Cardiac fibroblast (primary cell): ENCODE data around the gene LFNG.
"Not testable (repeated sequence)": the region's sequence is repeated elsewhere in the genome, so short reads cannot be mapped to it uniquely, and the experiment has no call there.

Source experiments
- DNase-seq, 2 donors: peaks; one replicate each; pipeline versions ENCODE4 v3.0.0 to v3.0.0-alpha.2; 2010; ENCODE audit warnings: low read depth in 2 of 2
- H3K4me3 ChIP-seq, 2 donors: replicated peaks in 1 of 2; 1 replicate in 1 of 2; 2 replicates in 1 of 2; pipeline ENCODE4 v1.5.1; 2011; ENCODE audit warnings: low read depth in 2 of 2, low read length in 2 of 2, mild to moderate bottlenecking in 2 of 2, moderate library complexity in 1 of 2
- TF ChIP-seq, protein P1 (sequence below): IDR thresholded peaks from one replicate; pipeline ENCODE4 v1.5.1; 2011; ENCODE audit warnings: low read depth, mild to moderate bottlenecking, low read length, inconsistent platforms

LFNG gene

DNA sequence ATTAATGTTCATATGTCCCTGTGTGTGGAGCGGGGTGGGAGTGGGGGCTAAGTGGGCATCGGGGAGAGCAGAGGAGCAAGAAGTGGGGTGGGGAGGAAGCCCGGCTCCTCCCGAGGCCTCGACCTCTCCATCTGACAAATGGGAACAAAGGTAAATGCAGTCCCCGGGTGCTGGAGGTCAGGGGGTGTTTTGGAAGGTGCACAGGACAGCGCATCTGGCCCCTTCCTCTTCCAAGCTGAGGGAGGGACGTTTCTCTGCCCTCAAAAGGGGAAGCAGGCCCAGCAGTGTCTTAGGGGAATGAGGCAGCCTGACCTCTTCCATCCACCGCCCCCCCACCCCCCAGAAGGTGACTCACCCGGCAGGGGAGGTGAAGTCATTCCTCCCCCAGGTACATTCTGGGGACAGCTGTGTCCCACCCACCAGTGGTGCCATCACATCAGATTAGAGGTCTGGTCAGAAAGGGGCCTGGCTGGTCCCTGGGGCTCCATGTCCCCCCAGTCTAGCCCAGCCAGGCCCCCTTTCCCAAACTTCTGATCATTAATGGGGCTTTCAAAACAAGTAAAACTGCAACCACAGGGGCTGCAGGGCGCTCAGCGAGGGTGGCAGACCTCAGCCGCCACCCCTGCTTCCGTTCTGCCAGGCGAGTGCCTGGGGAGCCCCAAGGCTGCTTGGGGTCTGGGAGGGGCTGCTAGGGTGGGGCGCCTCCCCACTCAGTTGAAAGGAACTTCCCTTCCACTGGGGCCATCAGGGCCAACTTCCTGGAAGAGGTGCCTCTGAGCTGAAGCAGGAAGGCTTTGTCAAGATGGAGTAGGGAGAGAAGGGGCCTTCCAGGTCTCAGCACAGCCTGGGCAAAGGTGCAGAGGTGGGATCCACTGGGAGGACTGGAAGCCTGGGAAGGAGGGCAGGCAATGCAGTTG lies 10.8 kb downstream of the LFNG start:
- TF ChIP-seq, protein P1, sequence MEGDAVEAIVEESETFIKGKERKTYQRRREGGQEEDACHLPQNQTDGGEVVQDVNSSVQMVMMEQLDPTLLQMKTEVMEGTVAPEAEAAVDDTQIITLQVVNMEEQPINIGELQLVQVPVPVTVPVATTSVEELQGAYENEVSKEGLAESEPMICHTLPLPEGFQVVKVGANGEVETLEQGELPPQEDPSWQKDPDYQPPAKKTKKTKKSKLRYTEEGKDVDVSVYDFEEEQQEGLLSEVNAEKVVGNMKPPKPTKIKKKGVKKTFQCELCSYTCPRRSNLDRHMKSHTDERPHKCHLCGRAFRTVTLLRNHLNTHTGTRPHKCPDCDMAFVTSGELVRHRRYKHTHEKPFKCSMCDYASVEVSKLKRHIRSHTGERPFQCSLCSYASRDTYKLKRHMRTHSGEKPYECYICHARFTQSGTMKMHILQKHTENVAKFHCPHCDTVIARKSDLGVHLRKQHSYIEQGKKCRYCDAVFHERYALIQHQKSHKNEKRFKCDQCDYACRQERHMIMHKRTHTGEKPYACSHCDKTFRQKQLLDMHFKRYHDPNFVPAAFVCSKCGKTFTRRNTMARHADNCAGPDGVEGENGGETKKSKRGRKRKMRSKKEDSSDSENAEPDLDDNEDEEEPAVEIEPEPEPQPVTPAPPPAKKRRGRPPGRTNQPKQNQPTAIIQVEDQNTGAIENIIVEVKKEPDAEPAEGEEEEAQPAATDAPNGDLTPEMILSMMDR: no peak
- DNase-seq: peak in 1 of 2 donors; percentile 45
- H3K4me3 ChIP-seq: no peak overlapping the region

DNA sequence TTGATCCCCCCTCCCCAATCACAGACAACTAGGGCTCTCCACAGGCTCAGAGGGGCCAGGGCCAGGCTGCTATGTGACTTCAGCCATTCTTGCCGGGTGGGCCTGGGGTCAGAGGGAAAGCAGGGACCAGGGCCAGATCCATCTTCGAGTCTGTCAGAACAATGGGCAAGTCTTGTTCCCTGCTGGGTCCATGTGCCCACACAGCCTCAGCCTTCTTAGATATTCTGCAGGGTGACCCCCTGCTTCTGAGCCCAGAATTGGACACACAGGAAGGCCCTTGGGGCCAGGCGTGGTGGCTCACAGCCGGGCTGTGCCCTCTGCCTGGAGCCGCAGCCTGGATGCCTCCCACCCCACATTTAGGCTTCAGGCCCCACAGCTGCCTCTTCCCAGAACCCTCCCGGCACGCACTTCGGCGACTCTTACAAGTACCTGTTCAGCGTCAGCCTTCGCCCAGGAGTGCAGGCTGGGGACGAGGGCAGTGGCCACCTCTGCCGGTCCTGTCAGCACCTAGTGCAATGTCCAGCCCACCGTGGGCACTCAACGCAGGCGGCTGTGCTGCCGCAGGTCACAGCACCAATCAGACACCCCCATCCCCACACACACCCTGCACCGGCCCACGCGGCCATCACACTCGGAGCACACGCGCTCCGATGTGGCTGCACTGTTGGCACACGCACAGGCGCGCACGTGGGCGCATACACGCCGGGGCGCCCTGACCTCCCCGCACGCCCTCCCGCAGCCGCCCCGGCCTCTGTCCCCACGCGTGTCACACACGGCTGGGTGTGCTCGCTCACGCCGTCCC lies 11.6 kb downstream of the LFNG start:
- H3K4me3 ChIP-seq, DNase-seq: not testable (repeated sequence)

DNA sequence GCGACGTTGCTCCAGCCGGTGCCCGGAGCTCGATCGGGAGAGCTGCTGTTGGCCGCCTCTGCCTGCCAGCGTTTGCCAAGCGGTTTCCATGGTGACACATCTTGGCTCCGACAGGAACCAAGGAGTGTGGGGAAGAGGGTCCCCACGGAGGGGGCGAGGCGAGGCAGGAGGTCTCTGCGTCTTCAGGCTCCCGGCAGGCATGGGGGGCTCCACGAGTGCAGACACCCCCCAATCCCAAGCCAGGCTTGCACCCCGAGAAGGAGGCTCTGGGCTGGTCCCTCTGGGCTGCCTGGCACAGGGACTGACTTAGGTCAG lies 12.2 kb downstream of the LFNG start:
- not testable (repeated sequence) for H3K4me3 ChIP-seq, DNase-seq

DNA sequence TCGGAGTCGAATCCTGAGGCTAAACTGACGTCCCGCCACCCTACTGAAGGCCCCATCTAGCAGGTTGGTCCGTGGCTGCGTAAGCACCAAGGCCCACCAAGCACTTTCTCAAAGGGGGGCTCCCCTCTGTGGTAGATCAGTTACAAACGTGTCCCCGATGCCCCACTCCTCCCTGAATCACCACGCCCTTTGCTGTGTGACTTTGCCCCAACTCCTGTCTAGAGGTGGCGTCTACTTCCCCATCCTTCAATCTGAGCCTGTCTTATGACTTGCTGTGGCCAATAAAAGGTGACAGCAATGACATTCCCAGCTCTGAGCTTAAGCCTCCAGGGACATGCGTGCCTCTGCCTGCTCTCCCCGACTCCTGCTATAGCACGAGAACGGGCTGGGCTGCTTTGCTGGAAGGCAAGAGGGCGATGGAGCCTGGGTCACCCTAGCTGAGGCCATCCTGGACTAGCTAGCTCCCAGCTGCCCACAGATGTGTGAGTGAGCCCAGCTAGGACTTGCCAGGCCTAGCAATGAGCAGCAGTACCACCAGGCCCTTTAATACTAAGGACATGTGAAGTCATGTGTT lies 12.7 kb downstream of the LFNG start:
- DNase-seq, H3K4me3 ChIP-seq: not testable (repeated sequence)

DNA sequence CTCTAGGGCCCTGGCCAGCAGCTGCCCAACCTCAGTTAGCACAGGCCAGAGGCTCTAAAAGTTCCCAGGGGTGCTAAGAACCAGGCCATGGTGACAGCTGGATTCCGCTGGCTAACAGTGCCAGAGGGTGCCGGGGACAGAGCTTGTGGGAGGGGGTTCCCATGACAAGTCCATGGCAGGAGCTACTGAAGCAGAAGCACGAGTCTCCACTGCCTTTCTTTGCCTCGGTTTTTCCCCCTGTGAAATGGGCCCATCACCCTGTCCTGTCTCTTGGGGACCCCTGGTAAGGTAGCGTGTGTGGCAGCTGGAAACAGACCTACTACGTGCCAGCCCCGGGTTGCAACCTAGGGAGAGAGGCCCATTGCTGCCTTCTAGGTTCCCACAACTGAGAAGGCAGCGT lies 13.2 kb downstream of the LFNG start:
- not testable (repeated sequence) for H3K4me3 ChIP-seq, DNase-seq

DNA sequence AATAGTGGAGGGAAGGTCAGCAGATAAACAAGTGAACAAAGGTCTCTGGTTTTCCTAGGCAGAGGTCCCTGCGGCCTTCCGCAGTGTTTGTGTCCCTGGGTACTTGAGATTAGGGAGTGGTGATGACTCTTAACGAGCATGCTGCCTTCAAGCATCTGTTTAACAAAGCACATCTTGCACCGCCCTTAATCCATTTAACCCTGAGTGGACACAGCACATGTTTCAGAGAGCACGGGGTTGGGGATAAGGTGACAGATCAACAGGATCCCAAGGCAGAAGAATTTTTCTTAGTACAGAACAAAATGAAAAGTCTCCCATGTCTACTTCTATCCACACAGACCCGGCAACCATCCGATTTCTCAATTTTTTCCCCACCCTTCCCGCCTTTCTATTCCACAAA lies 14.0 kb downstream of the LFNG start:
- H3K4me3 ChIP-seq, DNase-seq: not testable (repeated sequence)

DNA sequence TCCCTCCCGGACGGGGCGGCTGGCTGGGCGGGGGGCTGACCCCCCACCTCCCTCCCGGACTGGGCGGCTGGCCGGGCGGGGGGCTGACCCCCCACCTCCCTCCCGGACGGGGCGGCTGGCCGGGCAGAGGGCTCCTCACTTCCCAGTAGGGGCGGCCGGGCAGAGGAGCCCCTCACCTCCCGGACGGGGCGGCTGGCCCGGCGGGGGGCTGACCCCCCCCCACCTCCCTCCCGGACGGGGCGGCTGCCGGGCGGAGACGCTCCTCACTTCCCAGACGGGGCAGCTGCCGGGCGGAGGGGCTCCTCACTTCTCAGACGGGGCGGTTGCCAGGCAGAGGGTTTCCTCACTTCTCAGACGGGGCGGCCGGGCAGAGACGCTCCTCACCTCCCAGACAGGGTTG lies 14.6 kb downstream of the LFNG start:
- not testable (repeated sequence) for H3K4me3 ChIP-seq, DNase-seq

DNA sequence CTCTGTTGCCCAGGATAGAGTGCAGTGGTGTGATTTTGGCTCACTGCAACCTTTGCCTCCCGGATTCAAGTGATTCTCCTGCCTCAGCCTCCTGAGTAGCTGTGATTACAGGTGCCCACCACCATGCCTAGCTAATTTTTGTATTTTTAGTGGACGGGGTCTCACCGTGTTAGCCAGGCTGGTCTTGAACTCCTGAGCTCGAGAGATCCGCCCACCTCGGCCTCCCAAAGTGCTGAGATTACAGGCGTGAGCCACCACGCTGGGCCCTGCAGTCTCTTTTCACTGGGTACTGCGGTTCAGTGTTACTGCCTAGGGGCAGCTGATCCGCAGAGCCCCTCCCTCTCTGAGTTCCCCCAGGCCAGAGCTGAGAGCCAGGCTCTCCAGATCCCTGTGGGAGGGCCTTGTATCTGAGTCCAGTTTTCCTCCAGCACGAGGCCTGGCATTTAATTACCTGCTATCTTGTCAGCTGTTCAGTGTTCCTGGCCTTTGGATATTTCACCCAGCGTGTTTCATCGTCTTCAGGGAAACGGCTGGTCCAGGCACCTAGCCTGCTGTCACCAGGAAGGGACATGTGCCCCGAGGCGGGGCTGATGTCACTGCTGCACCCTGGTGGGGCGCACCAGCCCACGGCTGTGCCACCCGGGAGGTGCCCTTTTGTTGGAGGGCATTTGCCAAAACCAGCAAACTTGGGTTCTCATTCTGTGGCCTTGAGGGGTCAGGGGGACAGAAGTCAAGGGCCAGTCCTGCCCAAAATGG lies 16.5 kb downstream of the LFNG start:
- DNase-seq, H3K4me3 ChIP-seq: not testable (repeated sequence)

DNA sequence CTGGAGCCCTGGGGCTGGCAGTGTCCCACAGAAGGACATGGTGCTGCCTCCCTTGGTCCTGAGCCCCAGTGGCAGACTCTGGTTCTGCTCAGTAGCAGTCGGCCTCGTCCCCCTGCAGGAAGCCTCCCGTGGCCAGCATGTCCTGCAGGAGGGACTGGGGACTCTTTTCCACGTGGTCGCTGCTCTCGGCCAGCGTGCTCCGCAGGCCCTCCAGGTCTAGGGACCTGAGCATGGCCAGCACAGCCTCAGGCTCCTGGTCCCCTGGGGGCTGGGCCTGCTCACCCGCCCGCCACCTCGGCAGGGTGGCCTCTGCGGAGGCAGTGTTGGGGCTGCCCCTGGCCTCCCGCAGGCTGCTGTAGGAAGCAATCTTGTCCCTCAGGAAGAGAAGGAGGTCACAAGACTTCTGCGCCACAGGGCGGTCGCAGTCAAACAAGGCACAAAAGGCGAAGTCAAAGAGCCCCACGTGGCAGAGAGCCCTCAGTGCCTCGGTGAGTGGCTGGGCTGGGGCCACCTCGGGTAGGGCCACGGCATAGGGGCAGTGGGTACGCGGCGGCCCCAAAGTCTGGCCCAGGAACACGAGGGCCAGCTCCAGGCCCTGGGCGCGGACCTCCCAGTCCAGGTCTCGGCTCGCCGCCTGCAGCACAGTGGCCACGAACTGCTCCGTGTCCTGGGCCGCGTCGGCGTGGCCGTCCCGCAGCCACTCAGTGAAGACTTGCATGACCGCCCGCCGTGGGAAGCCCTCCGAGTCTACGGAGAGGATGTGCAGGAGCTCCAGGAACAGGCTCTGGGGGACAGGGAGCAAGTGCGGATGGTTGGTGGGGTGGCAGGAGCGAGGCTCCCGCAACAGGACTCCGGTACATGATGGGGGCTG lies 18.6 kb downstream of the LFNG start:
- no peak overlapping the region for H3K4me3 ChIP-seq
- TF ChIP-seq, protein P1: no peak
- DNase-seq: no peak
